ENCODE data around the gene KCTD1. TPM values are rescaled to one million over a fixed set of nuclear protein-coding genes. Genes with fewer than 3 reads are reported as not detected.

Gene KCTD1
- total and polyA plus RNA-seq, 10 of the 15 experiments (the other 5 are each of a cell fraction or from before 2014, with no cell fraction given): 1.5 to 13.4 (median 5.5) TPM

- TF ChIP-seq CHD1 (IDR thresholded peaks at IDR 0.05; ENCODE audit: low read depth, low read length) (no peak), RELA (IDR thresholded peaks at IDR 0.05; ENCODE audit: borderline replicate concordance, partially characterized antibody) (no peak), TBL1XR1 (IDR thresholded peaks at IDR 0.05; ENCODE audit: low read depth, low read length) (no peak), POLR2A (IDR thresholded peaks at IDR 0.05; ENCODE audit: low read depth, low read length) (no peak), STAT1 (conservative IDR thresholded peaks at IDR 0.05) (no peak), FOXK2 (IDR thresholded peaks at IDR 0.05) (no peak), CREB1 (IDR thresholded peaks at IDR 0.05; ENCODE audit: low read depth) (no peak), SIX5 (IDR thresholded peaks at IDR 0.05; ENCODE audit: low read depth, low read length, severe bottlenecking) (no peak), SRF (IDR thresholded peaks at IDR 0.05; ENCODE audit: low read depth in 2 of 2, low read length in 2 of 2) (no peak), CUX1 (IDR thresholded peaks at IDR 0.05; ENCODE audit: insufficient replicate concordance, low read depth, low read length) (no peak)
These were observed 112.8 kb downstream of the KCTD1 start (continued) for GRCh38 chr18:26435415-26436095.
